HL-60 (cell line): ENCODE measurements around the gene CNTNAP5.

Experiments
- CTCF ChIP-seq: IDR thresholded peaks from one replicate; pipeline ENCODE4 v1.5.1; 2011; ENCODE audit warnings: low read length, control low read depth, inconsistent platforms; ENCODE audit not compliant: insufficient read depth
- POLR2AphosphoS5 ChIP-seq: IDR thresholded peaks from 2 replicates; pipeline ENCODE4 v1.6.1; 2012; ENCODE audit warnings: low read depth

DNA sequence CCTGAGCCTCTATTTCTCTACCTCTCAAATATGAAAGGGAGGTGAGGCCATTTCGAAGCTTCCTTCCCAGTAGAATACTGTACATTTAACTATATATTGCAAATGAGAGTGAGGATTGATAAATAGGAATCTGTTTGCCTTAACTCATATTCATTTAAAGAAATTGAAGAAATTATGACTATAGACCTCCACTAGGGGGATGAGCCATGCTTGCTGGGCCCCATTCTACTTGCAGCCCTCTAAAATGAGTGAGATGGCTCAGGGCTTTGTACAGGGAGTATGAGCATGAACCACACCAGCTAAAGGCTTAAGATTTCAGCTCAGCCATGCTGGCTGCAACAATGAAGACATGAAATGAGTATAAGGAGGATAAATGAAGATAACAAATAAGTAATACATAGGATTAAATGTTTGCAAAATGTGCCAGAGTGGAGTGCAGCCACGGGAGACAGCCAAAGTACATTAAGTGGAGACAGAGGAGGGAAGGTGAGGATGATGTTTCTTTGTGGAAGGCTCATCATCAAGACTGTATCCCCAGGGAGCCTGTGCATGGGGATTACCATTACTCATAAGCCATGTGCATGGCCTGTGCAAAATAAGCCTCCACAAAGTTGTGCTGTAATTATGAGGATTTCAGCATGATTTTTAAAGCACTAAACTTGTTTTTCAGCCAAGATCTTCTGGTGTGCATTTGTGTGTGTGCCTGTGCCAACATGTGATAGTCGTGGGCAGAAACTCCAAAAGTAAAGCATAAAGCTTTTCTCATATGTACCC lies 300.8 kb downstream of the CNTNAP5 start:
- no peak for TF ChIP-seq POLR2AphosphoS5
- TF ChIP-seq CTCF = no peak
